Measurements from ENCODE around the gene LIN37. TPM values are rescaled to one million over a fixed set of nuclear protein-coding genes. Genes with fewer than 3 reads are reported as not detected.

Gene LIN37
- total and polyA plus RNA-seq, 8 donors = 1.7 to 44.0 (median 4.5) TPM

DNA sequence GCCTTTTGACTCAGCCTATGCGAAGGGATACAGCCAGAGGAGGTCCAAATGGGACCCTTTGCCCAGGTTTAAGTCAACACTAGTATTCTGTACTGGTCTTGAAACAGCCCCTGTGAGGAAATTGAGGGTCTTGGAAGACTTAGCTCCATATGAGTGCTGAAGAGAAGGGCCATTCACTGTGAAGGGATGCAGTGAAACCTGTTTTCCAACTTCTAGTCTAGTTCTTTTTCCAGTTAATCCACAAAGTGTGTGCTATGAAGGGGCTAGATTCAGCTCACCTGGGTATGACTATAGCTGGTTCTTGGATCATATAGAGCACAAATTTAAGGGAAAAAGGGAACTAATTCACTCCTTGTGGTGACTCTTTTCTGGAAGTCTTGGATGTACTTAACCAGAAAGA is 40.0 kb upstream of the LIN37 start:
- FAIRE-seq (no peak), DNase-seq (no peak), ATAC-seq (no peak)
- Histone ChIP-seq H3K27me3 (no peaks in the 10 kb centered on the region), H3K36me3 (no peaks in the 10 kb centered on the region), H3K9me3 (no peaks in the 10 kb centered on the region), H3K4me1 (no peaks in the 10 kb centered on the region), H3K27ac (no peak overlapping the region), H3K4me3 (no peak overlapping the region)
- TF ChIP-seq, protein P1, sequence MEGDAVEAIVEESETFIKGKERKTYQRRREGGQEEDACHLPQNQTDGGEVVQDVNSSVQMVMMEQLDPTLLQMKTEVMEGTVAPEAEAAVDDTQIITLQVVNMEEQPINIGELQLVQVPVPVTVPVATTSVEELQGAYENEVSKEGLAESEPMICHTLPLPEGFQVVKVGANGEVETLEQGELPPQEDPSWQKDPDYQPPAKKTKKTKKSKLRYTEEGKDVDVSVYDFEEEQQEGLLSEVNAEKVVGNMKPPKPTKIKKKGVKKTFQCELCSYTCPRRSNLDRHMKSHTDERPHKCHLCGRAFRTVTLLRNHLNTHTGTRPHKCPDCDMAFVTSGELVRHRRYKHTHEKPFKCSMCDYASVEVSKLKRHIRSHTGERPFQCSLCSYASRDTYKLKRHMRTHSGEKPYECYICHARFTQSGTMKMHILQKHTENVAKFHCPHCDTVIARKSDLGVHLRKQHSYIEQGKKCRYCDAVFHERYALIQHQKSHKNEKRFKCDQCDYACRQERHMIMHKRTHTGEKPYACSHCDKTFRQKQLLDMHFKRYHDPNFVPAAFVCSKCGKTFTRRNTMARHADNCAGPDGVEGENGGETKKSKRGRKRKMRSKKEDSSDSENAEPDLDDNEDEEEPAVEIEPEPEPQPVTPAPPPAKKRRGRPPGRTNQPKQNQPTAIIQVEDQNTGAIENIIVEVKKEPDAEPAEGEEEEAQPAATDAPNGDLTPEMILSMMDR (IDR thresholded peaks at IDR 0.05) = no peak
- WGBS, 2 donors = 93 to 100% methylated on average over 1 of the region's 1 CpG
- intact Hi-C loops (cut with DNase I) = no loop called here

DNA sequence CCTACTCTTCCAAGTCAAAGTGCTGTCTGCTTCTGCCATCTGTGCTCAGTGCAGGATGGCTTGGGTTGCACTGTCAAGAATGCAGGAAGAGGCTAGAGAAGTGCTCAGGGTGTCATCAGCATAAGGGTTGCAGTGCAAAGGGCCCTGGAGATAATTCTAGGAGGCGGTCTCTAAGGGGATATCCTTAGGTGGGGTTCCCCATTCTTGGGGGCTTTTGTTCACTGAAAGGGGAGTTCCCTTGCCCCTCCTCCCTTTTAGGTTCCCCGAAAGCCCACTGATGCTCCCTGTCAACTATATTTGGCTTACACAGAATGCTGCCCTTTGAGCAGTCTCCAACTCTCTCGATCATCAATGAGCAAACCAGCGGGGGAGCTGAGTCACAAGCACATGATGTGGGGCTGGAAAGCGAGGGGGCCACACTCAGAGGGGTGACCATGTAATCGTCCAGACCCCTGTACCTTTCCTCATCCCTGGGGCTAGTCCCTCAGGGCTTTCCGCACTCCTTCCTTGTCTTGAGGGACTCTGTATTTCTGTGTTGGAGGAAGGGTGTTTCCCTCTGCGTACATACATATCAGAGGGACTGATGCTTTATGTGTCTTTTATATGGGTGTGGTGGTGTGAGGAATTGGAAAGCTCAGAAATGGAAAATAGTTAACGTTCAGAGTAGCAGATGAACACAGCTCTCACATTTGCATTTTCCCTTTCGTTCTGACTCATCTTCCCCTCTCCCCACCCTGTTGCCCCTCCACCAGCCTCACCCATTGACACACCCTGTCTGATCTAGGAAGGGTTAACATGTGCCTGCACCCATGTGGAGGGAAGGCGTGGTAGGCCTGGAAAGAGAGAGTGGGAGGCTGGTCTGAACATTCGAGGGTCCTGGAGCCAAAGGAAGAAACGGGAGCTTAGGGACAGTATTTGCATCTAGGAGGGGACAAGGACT is 37.3 kb upstream of the LIN37 start:
- TF ChIP-seq, protein P1 (IDR thresholded peaks at IDR 0.05) = no peak
- WGBS, 2 donors = 57% methylated on average over 13 of the region's 13 CpGs
- H3K4me3 ChIP-seq = no peak overlapping the region
- no peak overlapping the region for H3K27ac ChIP-seq
- no peak for ATAC-seq
- no peaks in the 10 kb centered on the region for H3K9me3 ChIP-seq
- no peaks in the 10 kb centered on the region for H3K27me3 ChIP-seq
- H3K4me1 ChIP-seq = peaks cover 6 to 8% (median 8%) of the 10 kb centered on the region in 3 donors
- DNase-seq = no peak
- no peak for FAIRE-seq
- H3K36me3 ChIP-seq = no peaks in the 10 kb centered on the region
- intact Hi-C loops (cut with DNase I) = no loop called here

DNA sequence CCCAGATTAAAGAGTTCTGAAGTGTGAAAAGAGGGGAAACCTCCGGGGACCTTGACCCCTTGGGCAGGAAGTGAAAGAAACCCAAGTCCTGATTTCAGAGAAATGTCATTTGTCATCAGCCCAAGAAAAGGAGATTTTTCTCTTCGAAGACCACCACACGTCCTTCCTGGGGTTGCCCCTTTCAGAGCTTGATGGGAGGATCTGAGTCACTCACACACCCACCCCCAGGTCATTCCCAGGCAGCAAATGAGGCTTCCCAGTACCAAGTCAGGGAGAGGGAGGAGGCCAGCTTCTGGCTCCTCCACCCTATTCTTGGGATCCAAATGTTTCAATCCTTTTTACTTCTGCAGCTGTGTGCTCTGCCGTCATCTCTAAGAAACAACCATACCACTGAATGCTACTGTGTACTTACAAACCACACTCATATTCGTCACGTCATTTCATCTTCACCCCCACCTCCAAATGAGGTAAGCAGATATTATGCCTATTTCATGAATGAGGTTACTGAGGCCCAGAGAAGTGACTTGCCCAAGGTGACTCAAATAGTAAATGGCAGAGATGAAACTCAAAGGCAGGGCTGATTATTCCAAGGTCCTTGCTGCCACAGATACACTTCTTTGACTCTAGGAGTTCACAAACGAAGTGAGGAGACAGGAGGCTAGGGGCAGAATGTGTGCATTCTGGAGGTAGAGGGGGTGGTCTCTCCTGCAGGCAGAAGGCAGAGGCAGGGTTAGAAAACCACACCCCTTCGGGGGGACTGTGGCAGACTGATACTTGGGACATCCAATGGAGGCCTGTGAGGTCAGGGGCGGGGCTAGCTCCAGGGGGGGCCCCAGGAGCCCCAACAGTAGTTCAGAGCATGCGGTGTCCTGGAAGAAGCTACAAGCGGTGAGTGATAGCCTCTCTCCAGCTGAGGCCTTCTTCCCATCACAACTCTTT is 35.5 kb upstream of the LIN37 start:
- no peaks in the 10 kb centered on the region for H3K27me3 ChIP-seq
- intact Hi-C loops (cut with DNase I) = no loop called here
- ATAC-seq (no peak), FAIRE-seq (no peak), DNase-seq (no peak)
- no peaks in the 10 kb centered on the region for H3K36me3 ChIP-seq
- TF ChIP-seq, protein P1 (IDR thresholded peaks at IDR 0.05) = no peak
- H3K4me1 ChIP-seq = peaks cover 6 to 8% (median 8%) of the 10 kb centered on the region in 3 donors
- H3K27ac ChIP-seq = no peak overlapping the region
- H3K4me3 ChIP-seq = no peak overlapping the region
- WGBS, 2 donors = 81 to 86% methylated on average over 10 to 11 of the region's 11 CpGs
- H3K9me3 ChIP-seq = no peaks in the 10 kb centered on the region

DNA sequence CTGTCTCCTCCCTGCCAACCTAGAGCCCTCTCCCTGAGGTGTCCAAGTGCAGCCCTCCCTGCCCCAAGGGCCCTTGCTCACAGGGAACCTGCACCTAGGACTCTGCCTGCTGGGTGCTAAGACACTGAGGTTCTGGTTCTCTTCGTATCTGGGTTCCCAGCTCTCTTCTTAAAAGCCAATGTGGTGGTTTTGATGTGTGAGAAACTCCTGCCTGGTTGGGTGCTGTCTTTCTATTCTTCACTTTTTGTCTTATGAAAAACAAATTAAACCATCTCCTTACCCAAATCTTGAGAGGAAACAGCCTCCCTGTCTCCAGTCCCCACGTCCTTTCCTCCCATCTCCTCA is 34.9 kb upstream of the LIN37 start:
- no peak overlapping the region for H3K27ac ChIP-seq
- no peak for ATAC-seq
- intact Hi-C loops (cut with DNase I) = no loop called here
- WGBS, 2 donors = 84 to 89% methylated on average over 2 of the region's 2 CpGs
- peaks cover 6 to 8% (median 8%) of the 10 kb centered on the region in 3 donors for H3K4me1 ChIP-seq
- H3K27me3 ChIP-seq = no peaks in the 10 kb centered on the region
- no peaks in the 10 kb centered on the region for H3K36me3 ChIP-seq
- H3K4me3 ChIP-seq = no peak overlapping the region
- no peak for DNase-seq
- FAIRE-seq = no peak
- TF ChIP-seq, protein P1 (IDR thresholded peaks at IDR 0.05) = no peak
- H3K9me3 ChIP-seq = no peaks in the 10 kb centered on the region
